RPMI7951 (cell line): ENCODE measurements around the gene TNF. TPM values are rescaled to one million over a fixed set of nuclear protein-coding genes. Genes with fewer than 3 reads are reported as not detected.

ENCODE experiments used
- DNase-seq: peaks from one replicate; pipeline ENCODE4 v3.0.0-alpha.2; 2012; ENCODE audit warnings: low read depth
- total RNA-seq: library from RNA; depleted of rRNA; stranded (reverse); fragments of >200 nt; shearing (Covaris generic); gene quantifications from 2 replicates; pipeline ENCODE4 v1.2.3, GENCODE V29; 2014

TNF gene
- total RNA-seq, 1 experiment from 2014 or later, result 1.7 TPM

GRCh38 chr6:31572041-31572911 is 3.1 kb upstream of the TNF start, which contains the start of gene LTA:
LTA (plus strand) TSS chr6:31572289; CDS start chr6:31572743, 454 bp downstream.
- DNase-seq, result no peak

GRCh38 chr6:31573239-31574105 is 1.9 kb upstream of the TNF start:
- no peak for DNase-seq

- DNase-seq, result no peak
Measured at GRCh38 chr6:31574106-31575061, 981 bp upstream of the TNF start.

- DNase-seq, result no peak
Measured at GRCh38 chr6:31575952-31576685, 754 bp downstream of the TNF start.

GRCh38 chr6:31576897-31577578 is 1.7 kb downstream of the TNF start:
- no peak for DNase-seq

- no peak for DNase-seq
Measured at GRCh38 chr6:31577579-31577966, 2.2 kb downstream of the TNF start.

GRCh38 chr6:31578184-31579118 is 3.1 kb downstream of the TNF start:
- peak; percentile 32 for DNase-seq

GRCh38 chr6:31579119-31579505 is 3.7 kb downstream of the TNF start:
- no peak for DNase-seq

GRCh38 chr6:31579546-31580437 is 4.4 kb downstream of the TNF start:
- no peak for DNase-seq

GRCh38 chr6:31580438-31580740 is 5.0 kb downstream of the TNF start:
- no peak for DNase-seq

- DNase-seq, result peak; percentile 78
Measured at GRCh38 chr6:31580807-31581433, 5.6 kb downstream of the TNF start.

GRCh38 chr6:31581434-31582229 is 6.3 kb downstream of the TNF start:
- DNase-seq, result no peak

GRCh38 chr6:31582230-31582643 is 6.9 kb downstream of the TNF start, which contains the start of gene LTB:
LTB (minus strand) TSS chr6:31582424; CDS start chr6:31582417, 7 bp downstream.
- no peak for DNase-seq

- DNase-seq, result no peak
Measured at GRCh38 chr6:31585491-31585890, 10.1 kb downstream of the TNF start.

- no peak for DNase-seq
Measured at GRCh38 chr6:31586008-31586407, 10.6 kb downstream of the TNF start, which contains the start of gene LST1. LST1 (plus strand) TSS chr6:31586277; CDS start chr6:31587300, 1,023 bp downstream.

GRCh38 chr6:31586599-31587281 is 11.4 kb downstream of the TNF start:
- no peak for DNase-seq
